Neutrophil (primary cell): ENCODE results near the gene MARK2.

Experiments used
- H3K27ac ChIP-seq: fragments of 200-600 bp; sonication (generic); 2 replicates; pipeline ENCODE4 v1.5.1; 2016; ENCODE audit warnings: mild to moderate bottlenecking, moderate library complexity
- H3K27me3 ChIP-seq: fragments of 200-600 bp; sonication (generic); 2 replicates; pipeline ENCODE4 v1.6.0; 2016; ENCODE audit warnings: mild to moderate bottlenecking
- H3K36me3 ChIP-seq: fragments of 200-600 bp; sonication (generic); 2 replicates; pipeline ENCODE4 v1.5.1; 2017
- H3K4me1 ChIP-seq, 2 experiments: fragments of 200-600 bp in 1 of 2; sonication (generic) in 1 of 2; 1 replicate in 1 of 2; 2 replicates in 1 of 2; pipeline versions ENCODE4 v1.5.1 to v1.6.1; 2013 to 2016; ENCODE audit warnings: low read depth in 1 of 2, low read length in 1 of 2, mild to moderate bottlenecking in 1 of 2, moderate library complexity in 1 of 2; ENCODE audit not compliant: control insufficient read depth in 1 of 2, insufficient read depth in 1 of 2
- H3K4me3 ChIP-seq, 2 experiments: fragments of 200-600 bp in 1 of 2; sonication (generic) in 1 of 2; 1 replicate in 1 of 2; 2 replicates in 1 of 2; pipeline ENCODE4 v1.5.1; 2013 to 2016; ENCODE audit warnings: low read depth in 1 of 2, low read length in 1 of 2, mild to moderate bottlenecking in 1 of 2, moderate library complexity in 1 of 2
- H3K9me3 ChIP-seq: fragments of 200-600 bp; sonication (generic); 2 replicates; pipeline ENCODE4 v1.5.1; 2016
- TF ChIP-seq, protein P1 (sequence below): fragments of 200-600 bp; sonication (generic); IDR thresholded peaks from 2 replicates; pipeline ENCODE4 v1.5.1; 2016; ENCODE audit warnings: antibody characterized with exemption

Gene MARK2

DNA sequence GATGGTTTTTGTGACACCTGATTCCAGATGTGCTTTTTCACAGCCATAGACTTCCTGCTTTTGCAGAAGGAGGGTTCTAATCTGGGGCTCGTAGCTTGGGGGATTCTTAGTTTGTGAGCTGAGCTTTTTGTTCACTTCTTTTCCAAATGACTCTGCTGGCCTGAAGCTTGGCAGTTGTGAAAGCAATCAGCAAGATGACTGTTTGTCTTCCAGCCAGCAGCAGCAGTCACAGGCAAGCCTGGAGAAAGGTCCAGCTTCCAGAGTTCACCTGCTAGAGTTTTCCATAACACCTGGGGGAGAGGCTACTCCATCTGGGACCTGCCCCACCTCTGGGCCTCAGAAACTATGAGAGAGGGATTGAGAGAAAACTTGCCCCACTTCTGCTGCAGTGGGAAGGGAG lies 4.1 kb downstream of the MARK2 start:
- peak overlapping the region; percentile 57 for H3K27ac ChIP-seq
- H3K9me3 ChIP-seq, result no peaks in the 10 kb centered on the region
- no peak overlapping the region for H3K4me3 ChIP-seq
- TF ChIP-seq, protein P1, sequence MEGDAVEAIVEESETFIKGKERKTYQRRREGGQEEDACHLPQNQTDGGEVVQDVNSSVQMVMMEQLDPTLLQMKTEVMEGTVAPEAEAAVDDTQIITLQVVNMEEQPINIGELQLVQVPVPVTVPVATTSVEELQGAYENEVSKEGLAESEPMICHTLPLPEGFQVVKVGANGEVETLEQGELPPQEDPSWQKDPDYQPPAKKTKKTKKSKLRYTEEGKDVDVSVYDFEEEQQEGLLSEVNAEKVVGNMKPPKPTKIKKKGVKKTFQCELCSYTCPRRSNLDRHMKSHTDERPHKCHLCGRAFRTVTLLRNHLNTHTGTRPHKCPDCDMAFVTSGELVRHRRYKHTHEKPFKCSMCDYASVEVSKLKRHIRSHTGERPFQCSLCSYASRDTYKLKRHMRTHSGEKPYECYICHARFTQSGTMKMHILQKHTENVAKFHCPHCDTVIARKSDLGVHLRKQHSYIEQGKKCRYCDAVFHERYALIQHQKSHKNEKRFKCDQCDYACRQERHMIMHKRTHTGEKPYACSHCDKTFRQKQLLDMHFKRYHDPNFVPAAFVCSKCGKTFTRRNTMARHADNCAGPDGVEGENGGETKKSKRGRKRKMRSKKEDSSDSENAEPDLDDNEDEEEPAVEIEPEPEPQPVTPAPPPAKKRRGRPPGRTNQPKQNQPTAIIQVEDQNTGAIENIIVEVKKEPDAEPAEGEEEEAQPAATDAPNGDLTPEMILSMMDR, result no peak
- H3K36me3 ChIP-seq, result peaks cover 32% of the 10 kb centered on the region
- H3K27me3 ChIP-seq, result no peaks in the 10 kb centered on the region
- peaks cover 75 to 79% of the 10 kb centered on the region in 2 experiments for H3K4me1 ChIP-seq

- peak overlapping the region in 1 of 2 experiments; percentile 10 for H3K4me3 ChIP-seq
- peaks cover 40% of the 10 kb centered on the region for H3K36me3 ChIP-seq
- peaks cover 72 to 73% of the 10 kb centered on the region in 2 experiments for H3K4me1 ChIP-seq
- TF ChIP-seq, protein P1, result no peak
- H3K9me3 ChIP-seq, result no peaks in the 10 kb centered on the region
- H3K27me3 ChIP-seq, result no peaks in the 10 kb centered on the region
- peak overlapping the region; percentile 76 for H3K27ac ChIP-seq
Observed at GRCh38 chr11:63844836-63845235, 5.9 kb downstream of the MARK2 start.

DNA sequence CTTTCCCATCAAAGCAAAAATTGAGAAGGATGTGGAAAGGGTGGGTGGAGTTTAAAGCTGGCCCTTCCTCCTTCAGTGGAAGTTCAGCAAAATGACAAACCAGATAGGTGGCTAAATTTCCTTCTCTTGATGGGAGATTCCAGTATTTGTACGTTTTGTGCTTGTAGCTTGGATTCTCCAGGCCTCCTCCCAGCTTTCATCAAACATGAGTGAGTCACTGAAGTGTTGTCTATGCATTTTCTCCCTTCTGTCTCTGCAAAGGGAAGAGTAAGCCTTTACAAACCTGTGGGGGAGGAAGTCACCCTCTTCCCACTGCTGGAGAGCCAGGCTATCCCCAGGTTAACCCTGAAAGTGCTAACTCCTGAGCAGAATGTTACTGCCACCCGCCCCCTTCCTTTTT lies 6.4 kb downstream of the MARK2 start:
- no peaks in the 10 kb centered on the region for H3K9me3 ChIP-seq
- H3K27me3 ChIP-seq, result no peaks in the 10 kb centered on the region
- TF ChIP-seq, protein P1, result no peak
- peak overlapping the region in 1 of 2 experiments; percentile 10 for H3K4me3 ChIP-seq
- peaks cover 69 to 72% of the 10 kb centered on the region in 2 experiments for H3K4me1 ChIP-seq
- H3K36me3 ChIP-seq, result peaks cover 40% of the 10 kb centered on the region
- peak overlapping the region; percentile 76 for H3K27ac ChIP-seq

DNA sequence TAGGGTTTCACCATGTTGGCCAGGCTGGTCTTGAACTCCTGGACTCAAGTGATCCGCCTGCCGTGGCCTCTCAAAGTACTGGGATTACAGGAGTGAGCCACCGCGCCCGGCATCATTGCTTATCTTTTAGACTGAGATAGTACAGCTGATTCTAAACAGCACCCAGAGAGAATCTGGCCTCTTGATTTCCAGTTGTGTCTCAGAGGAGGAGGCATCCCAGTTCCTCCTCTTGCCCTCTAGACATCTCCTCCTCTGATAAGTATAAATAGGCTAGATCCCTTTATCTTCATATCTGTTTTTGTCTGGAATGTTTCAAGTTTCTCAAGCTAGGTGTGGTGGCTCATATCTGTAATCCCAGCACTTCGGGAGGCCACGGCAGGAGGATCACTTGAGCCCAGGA lies 7.0 kb downstream of the MARK2 start:
- Histone ChIP-seq H3K27me3 (no peaks in the 10 kb centered on the region), H3K4me1 (peaks cover 65 to 69% of the 10 kb centered on the region in 2 experiments), H3K9me3 (no peaks in the 10 kb centered on the region), H3K4me3 (no peak overlapping the region), H3K27ac (peak overlapping the region; percentile 76), H3K36me3 (peaks cover 40% of the 10 kb centered on the region)
- TF ChIP-seq, protein P1, result no peak

DNA sequence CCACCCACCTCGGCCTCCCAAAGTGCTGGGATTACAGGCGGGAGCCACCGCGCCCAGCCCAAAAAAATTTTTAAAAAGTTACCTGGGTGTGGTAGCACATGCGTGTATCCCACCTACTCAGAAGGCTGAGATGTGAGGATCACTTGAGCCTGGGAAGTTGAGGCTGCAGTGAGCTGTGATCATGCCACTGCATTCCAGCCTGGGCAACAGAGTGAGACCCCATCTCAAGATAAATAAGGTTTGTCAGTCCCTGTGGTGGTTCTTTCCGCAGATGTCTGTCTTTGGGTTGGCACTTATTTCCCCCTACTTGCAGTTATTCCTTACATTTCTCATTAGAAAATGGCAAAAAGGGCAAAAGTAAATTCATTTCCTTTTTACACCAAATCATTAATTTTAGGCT lies 8.0 kb downstream of the MARK2 start:
- TF ChIP-seq, protein P1, result no peak
- peak overlapping the region; percentile 4 for H3K27ac ChIP-seq
- no peaks in the 10 kb centered on the region for H3K27me3 ChIP-seq
- H3K9me3 ChIP-seq, result no peaks in the 10 kb centered on the region
- peaks cover 64% of the 10 kb centered on the region in 2 experiments for H3K4me1 ChIP-seq
- peaks cover 34% of the 10 kb centered on the region for H3K36me3 ChIP-seq
- H3K4me3 ChIP-seq, result no peak overlapping the region

DNA sequence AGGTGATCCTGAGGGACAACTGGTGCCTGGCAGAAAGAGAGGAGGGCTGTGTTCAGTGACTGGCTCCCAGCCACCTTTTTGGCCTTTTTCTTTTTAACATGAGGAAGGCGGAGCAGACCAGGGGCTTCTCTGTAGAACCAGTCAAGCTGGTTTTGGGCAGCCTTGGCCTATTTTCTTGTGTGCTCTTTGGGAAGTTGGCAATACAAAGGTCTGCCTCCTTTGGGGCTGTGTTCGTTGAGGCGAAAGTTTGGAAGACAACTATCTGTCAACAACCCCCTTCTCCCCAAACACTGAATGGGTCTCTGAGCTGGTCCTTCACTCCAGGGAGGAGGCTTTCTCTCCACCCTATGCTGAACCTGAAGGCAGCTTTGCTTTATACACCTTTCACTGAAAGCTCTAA lies 8.5 kb downstream of the MARK2 start:
- Histone ChIP-seq H3K9me3 (no peaks in the 10 kb centered on the region), H3K27ac (peak overlapping the region; percentile 4), H3K4me1 (peaks cover 60% of the 10 kb centered on the region in 2 experiments), H3K27me3 (no peaks in the 10 kb centered on the region), H3K4me3 (no peak overlapping the region), H3K36me3 (peaks cover 29% of the 10 kb centered on the region)
- TF ChIP-seq, protein P1, result no peak
